Activated CD4-positive, alpha-beta T cell treated with anti-CD3 and anti-CD28 coated beads, Interleukin-2, amount 10 ng/mL, durations not matched to agents 7 days and 5 days (primary cell): ENCODE results near the gene CLASP1. TPM values are rescaled to one million over a fixed set of nuclear protein-coding genes. Genes with fewer than 3 reads are reported as not detected.

Source experiments
- CTCF ChIA-PET: fragments of 350-600 bp; sonication (Branson Sonifier 250); formaldehyde crosslinking; loops from one replicate; lab custom pipeline; 2021; ENCODE audit warnings: antibody characterized with exemption; lab: Charles Lee
- POLR2A ChIA-PET: fragments of 350-600 bp; sonication (Branson Sonifier 250); formaldehyde crosslinking; loops from one replicate; lab custom pipeline; 2021; ENCODE audit warnings: antibody characterized with exemption; lab: Charles Lee
- DNase-seq: peaks from one replicate; pipeline ENCODE4 v3.0.0-alpha.2; 2020
- H3K27ac Mint-ChIP-seq: one replicate; pipeline ENCODE4 v1.8.0; 2021; ENCODE audit warnings: mild to moderate bottlenecking, moderate library complexity, mixed read lengths
- H3K27me3 Mint-ChIP-seq: one replicate; pipeline ENCODE4 v1.8.0; 2021; ENCODE audit warnings: mixed read lengths
- H3K36me3 Mint-ChIP-seq: one replicate; pipeline ENCODE4 v1.8.0; 2021; ENCODE audit warnings: low read depth, mixed read lengths
- H3K4me1 Mint-ChIP-seq: one replicate; pipeline ENCODE4 v1.8.0; 2021; ENCODE audit warnings: mixed read lengths
- H3K4me3 Mint-ChIP-seq: one replicate; pipeline ENCODE4 v1.8.0; 2021; ENCODE audit warnings: mild to moderate bottlenecking, moderate library complexity, mixed read lengths
- H3K9me3 Mint-ChIP-seq: one replicate; pipeline ENCODE4 v1.8.0; 2021; ENCODE audit warnings: mixed read lengths
- total RNA-seq, 2 experiments: library from RNA; stranded (reverse); gene quantifications; one replicate each; pipeline ENCODE4 v1.2.3, GENCODE V29; 2021

Gene CLASP1
- total RNA-seq, 2 experiments from 2014 or later: 52.7 to 54.9 TPM

DNA sequence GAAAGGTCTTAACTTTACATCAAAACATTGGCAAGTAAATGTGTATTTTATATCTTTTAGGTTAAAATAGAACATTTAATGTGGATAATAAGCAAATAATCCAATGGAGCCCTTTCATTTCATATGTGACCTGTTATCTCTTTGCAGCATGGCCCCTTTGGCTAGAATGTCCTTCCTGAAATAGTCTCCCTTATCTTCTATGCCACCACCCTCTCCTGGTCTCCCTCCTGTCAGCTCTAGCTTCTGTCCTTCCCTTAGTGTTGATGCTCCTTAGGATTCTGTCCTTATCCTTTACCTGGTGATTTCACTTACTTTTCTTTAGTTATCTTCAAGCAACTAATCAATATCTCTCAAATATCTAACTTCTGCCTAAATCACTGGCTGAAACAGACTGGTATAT, 277.2 kb downstream of the CLASP1 start:
- H3K4me1 Mint-ChIP-seq: no peaks in the 10 kb centered on the region
- CTCF ChIA-PET: no interaction called here
- POLR2A ChIA-PET: no interaction called here
- peaks cover 32% of the 10 kb centered on the region for H3K36me3 Mint-ChIP-seq
- no peaks in the 10 kb centered on the region for H3K9me3 Mint-ChIP-seq
- DNase-seq: no peak
- no peak overlapping the region for H3K4me3 Mint-ChIP-seq
- no peaks in the 10 kb centered on the region for H3K27me3 Mint-ChIP-seq
- no peak overlapping the region for H3K27ac Mint-ChIP-seq

- ChIA-PET POLR2A (no interaction called here), CTCF (no interaction called here)
- Mint-ChIP-seq H3K36me3 (peaks cover 20% of the 10 kb centered on the region), H3K27ac (no peak overlapping the region), H3K9me3 (no peaks in the 10 kb centered on the region), H3K4me1 (no peaks in the 10 kb centered on the region), H3K4me3 (no peak overlapping the region), H3K27me3 (no peaks in the 10 kb centered on the region)
- no peak for DNase-seq
Measured at GRCh38 chr2:121368836-121369235, 280.4 kb downstream of the CLASP1 start.

- no peak for DNase-seq
- Mint-ChIP-seq H3K27me3 (no peaks in the 10 kb centered on the region), H3K36me3 (peaks cover 18% of the 10 kb centered on the region), H3K4me3 (no peak overlapping the region), H3K4me1 (no peaks in the 10 kb centered on the region), H3K9me3 (no peaks in the 10 kb centered on the region), H3K27ac (no peak overlapping the region)
- ChIA-PET POLR2A (no interaction called here), CTCF (no interaction called here)
Measured at GRCh38 chr2:121368155-121368554, 281.1 kb downstream of the CLASP1 start.

GRCh38 chr2:121367246-121367900, 281.9 kb downstream of the CLASP1 start:
- no peak for DNase-seq
- H3K9me3 Mint-ChIP-seq: no peaks in the 10 kb centered on the region
- no peaks in the 10 kb centered on the region for H3K4me1 Mint-ChIP-seq
- ChIA-PET POLR2A (no interaction called here), CTCF (no interaction called here)
- H3K27me3 Mint-ChIP-seq: no peaks in the 10 kb centered on the region
- H3K27ac Mint-ChIP-seq: no peak overlapping the region
- peaks cover 16% of the 10 kb centered on the region for H3K36me3 Mint-ChIP-seq
- no peak overlapping the region for H3K4me3 Mint-ChIP-seq

- no peaks in the 10 kb centered on the region for H3K9me3 Mint-ChIP-seq
- peaks cover 14% of the 10 kb centered on the region for H3K36me3 Mint-ChIP-seq
- DNase-seq: no peak
- H3K4me3 Mint-ChIP-seq: no peak overlapping the region
- no peaks in the 10 kb centered on the region for H3K27me3 Mint-ChIP-seq
- H3K27ac Mint-ChIP-seq: no peak overlapping the region
- CTCF ChIA-PET: interaction anchor here (2.2 kb wide), 1 partner anchor 10 kb away, joined by 8 read pairs; no protein-coding TSS in a partner anchor
- POLR2A ChIA-PET: no interaction called here
- no peaks in the 10 kb centered on the region for H3K4me1 Mint-ChIP-seq
Measured at GRCh38 chr2:121366040-121366439, 283.2 kb downstream of the CLASP1 start.

- ChIA-PET CTCF (interaction anchor here (0.6 to 2.2 kb wide), 2 partner anchors 9 kb away, joined by 3 to 8 read pairs; no protein-coding TSS in a partner anchor), POLR2A (no interaction called here)
- H3K27ac Mint-ChIP-seq: no peak overlapping the region
- no peaks in the 10 kb centered on the region for H3K27me3 Mint-ChIP-seq
- peaks cover 21% of the 10 kb centered on the region for H3K36me3 Mint-ChIP-seq
- no peak overlapping the region for H3K4me3 Mint-ChIP-seq
- H3K4me1 Mint-ChIP-seq: no peaks in the 10 kb centered on the region
- H3K9me3 Mint-ChIP-seq: no peaks in the 10 kb centered on the region
- no peak for DNase-seq
Measured at GRCh38 chr2:121365061-121365460, 284.2 kb downstream of the CLASP1 start.

GRCh38 chr2:121363632-121364420, 285.4 kb downstream of the CLASP1 start:
- ChIA-PET CTCF (interaction anchor here (0.7 to 2.2 kb wide), 3 partner anchors 8 to 15 kb away, joined by 3 to 8 read pairs (median 3); no protein-coding TSS in a partner anchor), POLR2A (no interaction called here)
- Mint-ChIP-seq H3K4me3 (no peak overlapping the region), H3K36me3 (peaks cover 19% of the 10 kb centered on the region), H3K4me1 (no peaks in the 10 kb centered on the region), H3K27me3 (no peaks in the 10 kb centered on the region), H3K9me3 (no peaks in the 10 kb centered on the region), H3K27ac (no peak overlapping the region)
- DNase-seq: no peak

DNA sequence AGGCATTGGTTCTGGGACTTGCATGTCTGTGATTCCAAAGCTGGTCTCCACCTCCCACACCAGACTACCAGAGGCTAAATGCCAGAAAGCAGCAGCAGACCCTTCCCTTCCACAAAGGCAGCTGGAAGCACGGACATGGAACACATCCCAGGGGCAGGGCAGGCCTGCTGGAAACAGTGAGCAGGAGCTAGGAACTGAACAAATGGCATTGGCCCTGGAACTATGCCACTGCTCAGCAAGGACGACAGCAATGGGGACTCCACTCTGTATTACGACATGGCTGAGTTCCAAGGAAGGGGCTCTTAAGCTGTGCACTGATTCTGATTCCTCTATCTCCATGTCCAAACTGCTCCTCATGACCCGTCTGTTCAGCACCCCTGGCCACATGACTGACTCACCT, 286.5 kb downstream of the CLASP1 start:
- H3K36me3 Mint-ChIP-seq: peaks cover 21% of the 10 kb centered on the region
- ChIA-PET CTCF (interaction anchor here (0.7 to 1.8 kb wide), 2 partner anchors 10 to 16 kb away, joined by 3 to 5 read pairs; no protein-coding TSS in a partner anchor), POLR2A (no interaction called here)
- no peaks in the 10 kb centered on the region for H3K9me3 Mint-ChIP-seq
- no peak overlapping the region for H3K4me3 Mint-ChIP-seq
- H3K27me3 Mint-ChIP-seq: no peaks in the 10 kb centered on the region
- DNase-seq: no peak
- no peaks in the 10 kb centered on the region for H3K4me1 Mint-ChIP-seq
- H3K27ac Mint-ChIP-seq: no peak overlapping the region

GRCh38 chr2:121362226-121362625, 287.0 kb downstream of the CLASP1 start:
- no peak overlapping the region for H3K27ac Mint-ChIP-seq
- POLR2A ChIA-PET: no interaction called here

GRCh38 chr2:121360566-121361300, 288.5 kb downstream of the CLASP1 start:
- H3K27me3 Mint-ChIP-seq: no peaks in the 10 kb centered on the region
- POLR2A ChIA-PET: no interaction called here

More at GRCh38 chr2:121362226-121362625, 287.0 kb downstream of the CLASP1 start:
- CTCF ChIA-PET: interaction anchor here (0.6 to 1.8 kb wide), 2 partner anchors 9 to 19 kb away, joined by 3 to 5 read pairs; no protein-coding TSS in a partner anchor
- Mint-ChIP-seq H3K9me3 (no peaks in the 10 kb centered on the region), H3K4me3 (no peak overlapping the region), H3K36me3 (peaks cover 21% of the 10 kb centered on the region), H3K4me1 (no peaks in the 10 kb centered on the region), H3K27me3 (no peaks in the 10 kb centered on the region)
- DNase-seq: no peak

DNA sequence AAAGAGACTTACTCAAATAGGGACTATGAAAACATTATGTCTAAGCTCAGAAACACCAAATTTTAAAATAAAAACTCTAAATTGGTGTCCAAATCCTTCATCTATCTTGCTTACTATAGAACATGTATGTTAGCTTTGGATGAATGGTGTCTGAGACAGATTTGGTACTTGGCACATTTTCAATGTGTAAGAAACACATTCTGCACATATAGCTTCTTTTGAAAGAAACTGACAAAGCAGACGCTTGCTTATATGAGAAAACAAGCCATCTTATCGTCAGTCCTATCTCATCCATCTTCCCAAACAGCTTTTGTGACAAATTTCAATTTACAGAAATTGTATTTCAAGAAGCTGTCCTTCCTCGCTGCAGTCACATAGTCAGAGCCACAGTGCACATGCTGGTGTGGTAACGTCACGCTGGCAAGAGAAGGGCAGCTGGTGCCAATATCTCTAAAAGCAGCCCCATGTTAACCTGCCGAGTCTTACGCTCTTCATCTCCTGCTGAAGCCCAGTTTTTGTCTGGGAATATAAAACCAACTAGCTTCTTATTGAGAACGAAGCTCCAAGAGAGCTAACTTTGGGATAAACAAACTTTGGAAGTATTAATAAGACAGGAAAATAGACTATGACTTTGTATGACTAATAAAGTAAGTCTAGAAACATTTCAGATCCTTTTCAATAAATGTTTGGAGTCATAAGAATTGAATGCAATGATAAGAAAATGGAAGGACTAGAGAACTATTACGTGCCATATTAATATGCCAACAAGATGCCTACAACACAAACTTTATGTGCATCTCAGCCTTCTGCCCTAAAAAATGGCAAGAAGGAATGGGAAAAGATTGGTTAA, 289.3 kb downstream of the CLASP1 start:
- H3K36me3 Mint-ChIP-seq: peaks cover 18% of the 10 kb centered on the region
- H3K4me3 Mint-ChIP-seq: no peak overlapping the region
- H3K27me3 Mint-ChIP-seq: no peaks in the 10 kb centered on the region
- DNase-seq: no peak
- H3K4me1 Mint-ChIP-seq: peaks cover 4% of the 10 kb centered on the region
- ChIA-PET POLR2A (no interaction called here), CTCF (interaction anchor here (0.5 to 0.7 kb wide), 3 partner anchors 25 to 1342 kb away, joined by 3 to 4 read pairs (median 3); no protein-coding TSS in a partner anchor)
- H3K9me3 Mint-ChIP-seq: no peaks in the 10 kb centered on the region
- H3K27ac Mint-ChIP-seq: no peak overlapping the region

More at GRCh38 chr2:121360566-121361300, 288.5 kb downstream of the CLASP1 start:
- DNase-seq: no peak
- no peak overlapping the region for H3K27ac Mint-ChIP-seq
- no peaks in the 10 kb centered on the region for H3K4me1 Mint-ChIP-seq
- H3K9me3 Mint-ChIP-seq: no peaks in the 10 kb centered on the region
- H3K36me3 Mint-ChIP-seq: peaks cover 20% of the 10 kb centered on the region
- H3K4me3 Mint-ChIP-seq: no peak overlapping the region
- CTCF ChIA-PET: no interaction called here

GRCh38 chr2:121359170-121359569, 290.1 kb downstream of the CLASP1 start:
- Mint-ChIP-seq H3K4me1 (peaks cover 4% of the 10 kb centered on the region), H3K9me3 (no peaks in the 10 kb centered on the region), H3K27me3 (no peaks in the 10 kb centered on the region), H3K4me3 (no peak overlapping the region), H3K36me3 (peaks cover 22% of the 10 kb centered on the region), H3K27ac (no peak overlapping the region)
- ChIA-PET CTCF (interaction anchor here (0.5 to 0.8 kb wide), 3 partner anchors 26 to 1341 kb away, joined by 3 to 4 read pairs (median 3); partner anchors contain the start of gene RNU4ATAC), POLR2A (no interaction called here)
- no peak for DNase-seq
